ENCODE data around the gene SLC22A16. TPM values are rescaled to one million over a fixed set of nuclear protein-coding genes. Genes with fewer than 3 reads are reported as not detected.

Gene SLC22A16
- total RNA-seq, 2 experiments from 2014 or later: not detected

DNA sequence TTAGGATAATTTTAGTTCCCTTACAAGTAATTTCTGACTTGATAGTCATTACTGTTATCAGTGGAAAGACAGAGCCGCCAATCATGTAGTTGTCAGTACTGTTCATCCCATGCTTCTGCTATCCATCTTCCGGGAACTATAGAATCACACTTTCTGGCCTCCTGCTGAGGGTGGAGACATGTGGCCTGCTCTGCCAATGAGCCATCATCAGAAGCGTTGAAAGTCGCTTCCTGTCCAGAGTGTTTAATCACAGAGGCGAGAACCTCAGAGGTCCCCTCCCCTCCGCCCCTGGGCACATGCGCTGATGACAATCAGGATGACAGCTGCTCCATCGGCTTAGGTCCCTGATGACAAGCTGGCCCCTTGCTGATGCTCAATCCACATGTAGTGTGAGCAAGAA, 64.1 kb downstream of the SLC22A16 start:
- Histone ChIP-seq H3K9me3 (ENCODE audit: control insufficient read depth in 1 of 2, insufficient read depth in 1 of 2, low read length in 2 of 2) (no peaks in the 10 kb centered on the region), H3K4me1 (ENCODE audit: insufficient read depth, low read length) (no peaks in the 10 kb centered on the region), H3K27me3 (ENCODE audit: control insufficient read depth in 1 of 2, insufficient read depth in 2 of 2, low read length in 2 of 2) (peaks cover 0 to 4% of the 10 kb centered on the region in 2 experiments), H3K4me3 (ENCODE audit: low read length) (no peak overlapping the region), H3K27ac (ENCODE audit: low read depth in 1 of 2, low read length in 2 of 2) (no peak overlapping the region), H3K36me3 (ENCODE audit: insufficient read depth, low read length) (no peaks in the 10 kb centered on the region)
- DNase-seq (no peak), ATAC-seq (ENCODE audit: poor library complexity) (no peak)
- Mint-ChIP-seq H3K36me3 (ENCODE audit: low read depth) (no peaks in the 10 kb centered on the region), H3K9me3 (no peaks in the 10 kb centered on the region), H3K4me1 (ENCODE audit: low read depth) (no peaks in the 10 kb centered on the region), H3K27ac (no peak overlapping the region), H3K4me3 (no peak overlapping the region), H3K27me3 (peaks cover 6% of the 10 kb centered on the region)
- intact Hi-C loops (cut with DNase I, micrococcal nuclease): no loop called here
- TF ChIP-seq, protein P1, sequence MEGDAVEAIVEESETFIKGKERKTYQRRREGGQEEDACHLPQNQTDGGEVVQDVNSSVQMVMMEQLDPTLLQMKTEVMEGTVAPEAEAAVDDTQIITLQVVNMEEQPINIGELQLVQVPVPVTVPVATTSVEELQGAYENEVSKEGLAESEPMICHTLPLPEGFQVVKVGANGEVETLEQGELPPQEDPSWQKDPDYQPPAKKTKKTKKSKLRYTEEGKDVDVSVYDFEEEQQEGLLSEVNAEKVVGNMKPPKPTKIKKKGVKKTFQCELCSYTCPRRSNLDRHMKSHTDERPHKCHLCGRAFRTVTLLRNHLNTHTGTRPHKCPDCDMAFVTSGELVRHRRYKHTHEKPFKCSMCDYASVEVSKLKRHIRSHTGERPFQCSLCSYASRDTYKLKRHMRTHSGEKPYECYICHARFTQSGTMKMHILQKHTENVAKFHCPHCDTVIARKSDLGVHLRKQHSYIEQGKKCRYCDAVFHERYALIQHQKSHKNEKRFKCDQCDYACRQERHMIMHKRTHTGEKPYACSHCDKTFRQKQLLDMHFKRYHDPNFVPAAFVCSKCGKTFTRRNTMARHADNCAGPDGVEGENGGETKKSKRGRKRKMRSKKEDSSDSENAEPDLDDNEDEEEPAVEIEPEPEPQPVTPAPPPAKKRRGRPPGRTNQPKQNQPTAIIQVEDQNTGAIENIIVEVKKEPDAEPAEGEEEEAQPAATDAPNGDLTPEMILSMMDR (IDR thresholded peaks at IDR 0.05): no peak
- ChIA-PET POLR2A (no interaction called here), CTCF (no interaction called here)

DNA sequence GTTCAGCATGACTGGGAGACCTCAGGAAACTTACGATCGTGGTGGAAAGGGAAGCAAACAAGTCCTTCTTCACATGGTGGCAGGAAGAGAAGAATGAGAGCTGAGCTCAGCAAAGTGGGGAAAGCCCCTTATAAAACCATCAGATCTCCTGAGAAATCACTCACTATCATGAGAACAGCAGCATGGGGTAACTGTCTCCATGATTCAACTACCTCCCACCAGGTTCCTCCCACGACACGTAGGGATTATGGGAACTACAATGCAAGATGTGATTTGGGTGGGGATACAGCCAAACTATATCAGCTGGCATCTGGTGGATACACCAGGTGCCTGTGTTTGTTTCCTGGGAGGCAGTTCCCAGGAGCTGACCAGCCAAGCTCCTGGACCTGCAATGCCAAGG, 65.9 kb downstream of the SLC22A16 start:
- Histone ChIP-seq H3K4me3 (ENCODE audit: low read length) (no peak overlapping the region), H3K27ac (ENCODE audit: low read depth in 1 of 2, low read length in 2 of 2) (no peak overlapping the region), H3K4me1 (ENCODE audit: insufficient read depth, low read length) (no peaks in the 10 kb centered on the region), H3K36me3 (ENCODE audit: insufficient read depth, low read length) (no peaks in the 10 kb centered on the region), H3K27me3 (ENCODE audit: control insufficient read depth in 1 of 2, insufficient read depth in 2 of 2, low read length in 2 of 2) (peaks cover 0 to 4% of the 10 kb centered on the region in 2 experiments), H3K9me3 (ENCODE audit: control insufficient read depth in 1 of 2, insufficient read depth in 1 of 2, low read length in 2 of 2) (no peaks in the 10 kb centered on the region)
- Mint-ChIP-seq H3K27ac (no peak overlapping the region), H3K4me1 (ENCODE audit: low read depth) (no peaks in the 10 kb centered on the region), H3K27me3 (peaks cover 6% of the 10 kb centered on the region), H3K36me3 (ENCODE audit: low read depth) (no peaks in the 10 kb centered on the region), H3K4me3 (no peak overlapping the region), H3K9me3 (no peaks in the 10 kb centered on the region)
- intact Hi-C loops (cut with DNase I, micrococcal nuclease): no loop called here
- ChIA-PET POLR2A (no interaction called here), CTCF (no interaction called here)
- DNase-seq (no peak), ATAC-seq (ENCODE audit: poor library complexity) (no peak)
- TF ChIP-seq, protein P1 (IDR thresholded peaks at IDR 0.05): no peak

DNA sequence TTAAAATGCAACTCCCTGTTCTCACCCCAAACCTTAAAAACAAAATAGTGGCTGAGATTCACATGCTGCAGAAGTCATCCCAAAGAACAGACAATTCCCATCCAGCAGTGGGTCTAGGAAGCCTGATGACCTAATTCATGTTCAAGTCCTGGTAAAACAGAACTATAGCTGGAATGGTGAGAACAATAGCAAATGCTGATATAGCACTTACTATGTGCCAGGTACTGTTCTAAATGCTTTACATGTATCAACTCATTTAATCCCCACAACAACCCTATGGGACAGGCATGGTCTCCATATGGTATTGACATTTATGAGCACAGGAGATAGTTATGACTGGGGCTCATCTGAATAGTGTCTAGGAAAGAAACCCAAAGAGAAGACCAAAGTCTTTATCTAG, 66.6 kb downstream of the SLC22A16 start:
- peaks cover 1% of the 10 kb centered on the region for H3K27me3 Mint-ChIP-seq
- no peaks in the 10 kb centered on the region for H3K36me3 ChIP-seq (ENCODE audit: insufficient read depth, low read length)
- no peaks in the 10 kb centered on the region for H3K9me3 ChIP-seq (ENCODE audit: control insufficient read depth in 1 of 2, insufficient read depth in 1 of 2, low read length in 2 of 2)
- intact Hi-C loops (cut with DNase I, micrococcal nuclease): no loop called here
- H3K4me1 Mint-ChIP-seq (ENCODE audit: low read depth): no peaks in the 10 kb centered on the region
- ChIA-PET POLR2A (no interaction called here), CTCF (no interaction called here)
- DNase-seq: no peak
- no peaks in the 10 kb centered on the region for H3K36me3 Mint-ChIP-seq (ENCODE audit: low read depth)
- no peak overlapping the region for H3K4me3 Mint-ChIP-seq
- peaks cover 0 to 4% of the 10 kb centered on the region in 2 experiments for H3K27me3 ChIP-seq (ENCODE audit: control insufficient read depth in 1 of 2, insufficient read depth in 2 of 2, low read length in 2 of 2)
- H3K27ac ChIP-seq (ENCODE audit: low read depth in 1 of 2, low read length in 2 of 2): no peak overlapping the region
- H3K9me3 Mint-ChIP-seq: no peaks in the 10 kb centered on the region
- no peak overlapping the region for H3K27ac Mint-ChIP-seq
- TF ChIP-seq, protein P1 (IDR thresholded peaks at IDR 0.05): no peak
- no peaks in the 10 kb centered on the region for H3K4me1 ChIP-seq (ENCODE audit: insufficient read depth, low read length)
- ATAC-seq (ENCODE audit: poor library complexity): no peak
- H3K4me3 ChIP-seq (ENCODE audit: low read length): no peak overlapping the region
